Measurements from ENCODE around the gene EPB41L5. TPM values are rescaled to one million over a fixed set of nuclear protein-coding genes. Genes with fewer than 3 reads are reported as not detected.

Gene EPB41L5
- total RNA-seq, 6 donors from 2014 or later, result 53.0 to 182 (median 92.3) TPM

DNA sequence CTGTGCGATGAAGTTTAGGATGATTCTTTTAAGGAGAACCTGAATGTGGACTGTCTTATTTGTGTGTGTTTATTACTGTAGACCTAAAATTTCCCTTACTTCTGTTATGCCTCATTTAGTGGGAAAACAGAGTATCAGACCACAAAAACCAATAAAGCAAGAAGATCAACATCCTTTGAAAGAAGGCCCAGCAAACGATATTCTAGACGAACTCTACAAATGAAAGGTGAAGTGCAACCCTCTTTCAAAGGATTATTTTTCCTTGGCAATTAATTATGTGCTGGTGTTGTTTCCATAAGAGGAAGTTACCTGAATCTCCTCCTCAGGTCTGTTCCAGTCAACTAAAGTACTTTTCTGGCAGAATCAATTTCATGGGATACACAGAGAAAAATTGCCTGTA, 78.6 kb downstream of the EPB41L5 start:
- TF ChIP-seq POLR2A (IDR thresholded peaks at IDR 0.05) (no peak), EP300 (IDR thresholded peaks at IDR 0.05) (no peak), POLR2AphosphoS5 (IDR thresholded peaks at IDR 0.05) (no peak)
- TF ChIP-seq, protein P1, sequence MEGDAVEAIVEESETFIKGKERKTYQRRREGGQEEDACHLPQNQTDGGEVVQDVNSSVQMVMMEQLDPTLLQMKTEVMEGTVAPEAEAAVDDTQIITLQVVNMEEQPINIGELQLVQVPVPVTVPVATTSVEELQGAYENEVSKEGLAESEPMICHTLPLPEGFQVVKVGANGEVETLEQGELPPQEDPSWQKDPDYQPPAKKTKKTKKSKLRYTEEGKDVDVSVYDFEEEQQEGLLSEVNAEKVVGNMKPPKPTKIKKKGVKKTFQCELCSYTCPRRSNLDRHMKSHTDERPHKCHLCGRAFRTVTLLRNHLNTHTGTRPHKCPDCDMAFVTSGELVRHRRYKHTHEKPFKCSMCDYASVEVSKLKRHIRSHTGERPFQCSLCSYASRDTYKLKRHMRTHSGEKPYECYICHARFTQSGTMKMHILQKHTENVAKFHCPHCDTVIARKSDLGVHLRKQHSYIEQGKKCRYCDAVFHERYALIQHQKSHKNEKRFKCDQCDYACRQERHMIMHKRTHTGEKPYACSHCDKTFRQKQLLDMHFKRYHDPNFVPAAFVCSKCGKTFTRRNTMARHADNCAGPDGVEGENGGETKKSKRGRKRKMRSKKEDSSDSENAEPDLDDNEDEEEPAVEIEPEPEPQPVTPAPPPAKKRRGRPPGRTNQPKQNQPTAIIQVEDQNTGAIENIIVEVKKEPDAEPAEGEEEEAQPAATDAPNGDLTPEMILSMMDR (IDR thresholded peaks at IDR 0.05), result no peak
- H3K9me3 ChIP-seq, result no peaks in the 10 kb centered on the region
- no peak overlapping the region for H3K4me3 ChIP-seq
- ATAC-seq (ENCODE audit: low FRiP score in 2 of 2) (no peak), DNase-seq (no peak)
- H3K27me3 ChIP-seq, result no peaks in the 10 kb centered on the region
- no peaks in the 10 kb centered on the region for H3K4me1 ChIP-seq
- no peak overlapping the region for H3K27ac ChIP-seq
- WGBS, 2 donors, result 92 to 93% methylated on average over 3 of the region's 3 CpGs
- H3K36me3 ChIP-seq, result peaks cover 0 to 38% (median 1%) of the 10 kb centered on the region in 4 donors

DNA sequence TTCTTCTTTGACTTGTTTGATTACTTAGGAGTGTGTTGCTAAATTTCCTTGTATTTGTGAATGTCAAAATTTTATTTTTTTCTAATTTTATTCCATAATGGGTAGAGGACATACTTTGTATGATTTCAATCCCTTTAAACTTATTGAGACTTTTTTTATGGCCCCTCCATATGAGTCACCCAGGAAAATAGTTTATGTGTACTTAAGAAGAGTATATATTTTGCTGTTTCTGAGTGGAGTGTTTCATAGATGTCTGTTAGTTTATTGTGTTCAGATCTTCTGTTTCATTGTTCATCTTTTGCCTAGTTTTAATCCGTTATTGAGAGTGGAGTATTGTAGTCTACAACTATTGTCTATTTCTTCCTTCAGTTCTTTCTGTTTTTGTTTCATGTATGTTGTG, 81.9 kb downstream of the EPB41L5 start:
- TF ChIP-seq, protein P1 (IDR thresholded peaks at IDR 0.05), result no peak
- no peak for DNase-seq
- no peak for ATAC-seq (ENCODE audit: low FRiP score in 2 of 2)
- Histone ChIP-seq H3K36me3 (peaks cover 0 to 33% (median 0%) of the 10 kb centered on the region in 4 donors), H3K27ac (no peak overlapping the region), H3K27me3 (no peaks in the 10 kb centered on the region), H3K4me3 (no peak overlapping the region), H3K4me1 (no peaks in the 10 kb centered on the region), H3K9me3 (no peaks in the 10 kb centered on the region)
- WGBS, 2 donors, result 89 to 92% methylated on average over 1 of the region's 1 CpG

DNA sequence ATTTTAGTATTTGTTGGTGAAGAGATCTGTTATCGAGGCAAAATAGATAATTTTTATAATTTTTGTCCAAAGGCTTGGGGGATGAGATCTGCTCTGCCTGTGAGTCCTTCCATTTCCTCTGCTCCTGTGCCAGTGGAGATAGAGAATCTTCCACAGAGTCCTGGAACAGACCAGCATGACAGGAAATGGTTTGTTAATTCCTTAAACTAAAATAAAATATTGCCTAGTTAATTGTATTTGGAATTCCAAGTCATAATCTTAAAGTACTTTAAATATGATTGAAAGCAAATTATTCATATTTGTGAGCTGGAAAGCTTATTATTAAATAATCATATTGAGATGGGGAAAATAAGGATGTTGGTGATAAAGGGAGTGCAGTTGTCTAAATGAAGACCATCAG, 87.8 kb downstream of the EPB41L5 start:
- no peak overlapping the region for H3K27ac ChIP-seq
- ATAC-seq (ENCODE audit: low FRiP score in 2 of 2), result no peak
- no peaks in the 10 kb centered on the region for H3K4me1 ChIP-seq
- no peak for TF ChIP-seq POLR2A (IDR thresholded peaks at IDR 0.05)
- no peak for TF ChIP-seq POLR2AphosphoS5 (IDR thresholded peaks at IDR 0.05)
- TF ChIP-seq, protein P1 (IDR thresholded peaks at IDR 0.05), result no peak
- H3K9me3 ChIP-seq, result no peaks in the 10 kb centered on the region
- H3K27me3 ChIP-seq, result no peaks in the 10 kb centered on the region
- no peak for DNase-seq
- peaks cover 0 to 15% (median 0%) of the 10 kb centered on the region in 4 donors for H3K36me3 ChIP-seq
- H3K4me3 ChIP-seq, result no peak overlapping the region
- 78 to 88% methylated on average over 1 of the region's 1 CpG for WGBS, 2 donors

DNA sequence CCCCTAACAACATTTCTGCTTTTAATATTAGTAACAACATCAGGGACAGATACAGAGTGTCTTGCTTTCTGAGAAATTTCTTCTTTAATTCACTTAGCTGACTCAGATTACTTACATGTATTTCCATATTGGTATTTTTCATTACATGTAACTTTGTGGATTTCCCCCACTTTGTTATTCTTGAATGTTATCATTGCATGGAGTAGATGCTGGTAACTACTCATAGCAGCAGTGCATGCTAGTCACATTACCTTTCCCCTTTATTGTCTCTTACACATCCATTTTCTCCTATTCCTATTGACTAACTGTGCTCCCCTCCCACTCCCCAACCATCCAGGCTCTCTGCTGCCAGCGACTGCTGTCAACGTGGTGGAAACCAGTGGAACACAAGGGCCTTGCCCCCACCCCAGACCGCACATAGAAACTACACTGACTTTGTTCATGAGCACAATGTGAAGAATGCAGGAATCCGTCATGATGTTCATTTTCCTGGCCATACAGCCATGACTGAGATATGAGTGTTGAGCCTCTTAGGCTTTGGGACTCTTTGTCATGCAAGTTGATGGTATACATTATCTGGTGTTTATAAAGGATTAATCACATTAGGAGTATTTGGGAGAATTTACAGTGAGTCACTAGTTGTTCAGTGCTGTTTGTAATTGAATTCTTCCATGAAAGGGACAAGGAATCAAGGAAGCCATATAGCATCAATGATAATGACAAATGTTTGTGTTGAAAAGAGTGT, 91.0 kb downstream of the EPB41L5 start:
- H3K36me3 ChIP-seq, result peaks cover 0 to 7% (median 0%) of the 10 kb centered on the region in 4 donors
- no peak overlapping the region for H3K27ac ChIP-seq
- no peaks in the 10 kb centered on the region for H3K9me3 ChIP-seq
- TF ChIP-seq POLR2AphosphoS5 (IDR thresholded peaks at IDR 0.05) (no peak), EP300 (IDR thresholded peaks at IDR 0.05) (no peak), POLR2A (IDR thresholded peaks at IDR 0.05) (no peak)
- TF ChIP-seq, protein P1 (IDR thresholded peaks at IDR 0.05), result no peak
- WGBS, 2 donors, result 100% methylated on average over 4 of the region's 4 CpGs
- no peak for ATAC-seq (ENCODE audit: low FRiP score in 2 of 2)
- DNase-seq, result no peak
- H3K27me3 ChIP-seq, result no peaks in the 10 kb centered on the region
- peaks cover 13 to 18% (median 15%) of the 10 kb centered on the region in 4 donors for H3K4me1 ChIP-seq
- no peak overlapping the region for H3K4me3 ChIP-seq

DNA sequence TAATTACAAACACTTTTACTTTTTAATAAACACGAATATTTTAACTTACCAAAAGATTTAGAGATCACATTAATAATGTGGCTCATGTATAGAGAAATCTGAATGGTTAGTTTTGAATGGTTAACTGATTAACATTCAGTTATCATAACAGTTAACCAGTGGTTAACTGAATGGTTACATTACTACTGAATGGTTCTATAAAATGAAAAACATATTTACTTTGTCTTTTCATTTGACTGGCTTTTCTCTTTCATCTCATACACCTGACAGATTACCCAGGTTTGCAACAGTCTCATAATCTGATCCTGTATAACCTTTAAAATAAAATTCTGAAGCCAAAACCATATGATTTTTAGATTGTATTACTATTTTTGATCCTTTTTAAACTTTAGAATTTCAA, 91.9 kb downstream of the EPB41L5 start:
- 89% methylated on average over 1 of the region's 1 CpG for WGBS, 2 donors
- Histone ChIP-seq H3K4me3 (no peak overlapping the region), H3K27ac (no peak overlapping the region), H3K27me3 (no peaks in the 10 kb centered on the region), H3K9me3 (no peaks in the 10 kb centered on the region), H3K36me3 (peaks cover 0 to 7% (median 0%) of the 10 kb centered on the region in 4 donors), H3K4me1 (peaks cover 22 to 27% (median 24%) of the 10 kb centered on the region in 4 donors)
- ATAC-seq (ENCODE audit: low FRiP score in 2 of 2) (no peak), DNase-seq (no peak)
- TF ChIP-seq EP300 (IDR thresholded peaks at IDR 0.05) (no peak), POLR2AphosphoS5 (IDR thresholded peaks at IDR 0.05) (no peak), POLR2A (IDR thresholded peaks at IDR 0.05) (no peak)
- TF ChIP-seq, protein P1 (IDR thresholded peaks at IDR 0.05), result no peak

Measured in upper lobe of left lung (tissue), 6 donors.